K562 (cell line): ENCODE data around the gene ZNRF2. TPM values are rescaled to one million over a fixed set of nuclear protein-coding genes. Genes with fewer than 3 reads are reported as not detected.

Source experiments
- ATAC-seq: fragments of 200-7000 bp; cut with Tn5 transposase; 3 replicates; pipeline ENCODE4 v1.9.1; 2020; ENCODE audit warnings: moderate library complexity
- BruUV-seq: library from RNA; stranded (reverse); fragments of 400-500 nt; replicated peaks from 2 replicates; lab custom pipeline; 2021; lab: Mats Ljungman, UMichigan
- CTCF ChIA-PET: fragments of 300-600 bp; formaldehyde crosslinking; extraction: SDS; loops from one replicate; lab custom pipeline; 2021; ENCODE audit warnings: low intra/inter-chr PET ratio; lab: Yijun Ruan, JAX
- POLR2A ChIA-PET: fragments of 300-600, 350-650 bp; sonication (Branson Sonifier 250); formaldehyde crosslinking; extraction: SDS; loops from one replicate; lab custom pipeline; 2021; ENCODE audit warnings: antibody characterized with exemption, inconsistent platforms; lab: Yijun Ruan, JAX
- DNase-seq, 4 experiments: peaks; one replicate each; pipeline versions ENCODE4 v3.0.0 to v3.0.0-alpha.2; 2011 to 2018; ENCODE audit warnings: low spot score in 3 of 4, mixed read lengths in 3 of 4; ENCODE audit errors: extremely low read depth in 1 of 4
- FAIRE-seq: peaks from 2 replicates; lab custom pipeline; 2011; peaks lifted over from hg19 to GRCh38; lab: Jason Lieb, UNC
- H2AFZ ChIP-seq: 2 replicates; pipeline ENCODE4 v1.6.0; 2011; ENCODE audit warnings: low read depth, low read length, control low read depth, inconsistent platforms
- H3K27ac ChIP-seq: fragments of 200-600 bp; 3 replicates; pipeline ENCODE4 v1.8.0; 2011; ENCODE audit warnings: low read depth, mild to moderate bottlenecking, control low read depth, inconsistent platforms, low read length, moderate library complexity, mixed read lengths; ENCODE audit errors: extremely low read depth
- H3K27me3 ChIP-seq, 2 experiments: fragments of 300-600 bp in 1 of 2; 2 replicates in 1 of 2; 3 replicates in 1 of 2; pipeline versions ENCODE4 v1.6.0 to v1.8.0; 2011; ENCODE audit warnings: inconsistent platforms in 2 of 2, low read length in 2 of 2, mild to moderate bottlenecking in 1 of 2, mixed read lengths in 1 of 2, moderate library complexity in 1 of 2; ENCODE audit not compliant: control insufficient read depth in 2 of 2, insufficient read depth in 2 of 2
- H3K36me3 ChIP-seq: fragments of 300-600 bp; 3 replicates; pipeline ENCODE4 v1.8.0; 2011; ENCODE audit warnings: mild to moderate bottlenecking, low read length, inconsistent platforms; ENCODE audit not compliant: control insufficient read depth, insufficient read depth
- H3K4me1 ChIP-seq, 2 experiments: fragments of 200-600 bp in 1 of 2; replicated peaks in 1 of 2; 2 replicates in 1 of 2; 3 replicates in 1 of 2; pipeline versions ENCODE4 v1.5.1 to v1.8.0; 2011; ENCODE audit warnings: inconsistent platforms in 2 of 2, low read length in 2 of 2, mild to moderate bottlenecking in 1 of 2, mixed read lengths in 1 of 2, moderate library complexity in 1 of 2; ENCODE audit not compliant: control insufficient read depth in 2 of 2, insufficient read depth in 2 of 2
- H3K4me2 ChIP-seq: 2 replicates; pipeline ENCODE4 v1.6.1; 2011; ENCODE audit warnings: low read length, control low read depth, inconsistent platforms, mixed read lengths; ENCODE audit not compliant: insufficient read depth
- H3K4me3 ChIP-seq: fragments of 200-600 bp; sonication (generic), shearing (Covaris generic); 2 replicates; pipeline ENCODE4 v1.5.1; 2016; ENCODE audit warnings: control low read depth, inconsistent platforms
- H3K79me2 ChIP-seq: fragments of 200-600 bp; 3 replicates; pipeline ENCODE4 v1.8.0; 2011; ENCODE audit warnings: low read length, inconsistent platforms; ENCODE audit not compliant: control insufficient read depth, insufficient read depth
- H3K9ac ChIP-seq, 2 experiments: 2 replicates each; pipeline versions ENCODE4 v1.6.0 to v1.6.1; 2011; ENCODE audit warnings: low read depth in 2 of 2, low read length in 2 of 2, control low read depth in 1 of 2, inconsistent platforms in 1 of 2, mild to moderate bottlenecking in 1 of 2, mixed read lengths in 1 of 2; ENCODE audit not compliant: insufficient read depth in 1 of 2
- H3K9me1 ChIP-seq: one replicate; pipeline ENCODE4 v1.6.0; 2011; ENCODE audit warnings: inconsistent platforms, mild to moderate bottlenecking, low read length, moderate library complexity; ENCODE audit not compliant: control insufficient read depth, insufficient read depth
- H3K9me3 ChIP-seq: replicated peaks from 2 replicates; pipeline ENCODE4 v1.5.1; 2011; ENCODE audit warnings: low read depth, low read length, inconsistent platforms; ENCODE audit not compliant: control insufficient read depth, insufficient read depth
- H4K20me1 ChIP-seq: replicated peaks from 2 replicates; pipeline ENCODE4 v1.6.1; 2011; ENCODE audit warnings: low read length, inconsistent platforms, mixed read lengths; ENCODE audit not compliant: control insufficient read depth, insufficient read depth
- CLOCK ChIP-seq: fragments of 250-450 bp; sonication (Bioruptor Pico); IDR thresholded peaks from 2 replicates; pipeline ENCODE4 v1.4.0; 2020; ENCODE audit warnings: mild to moderate bottlenecking, moderate library complexity, borderline replicate concordance
- NFE2 ChIP-seq: IDR thresholded peaks from 2 replicates; pipeline ENCODE4 v1.6.1; 2014; ENCODE audit warnings: antibody characterized with exemption, low read depth
- PCBP1 ChIP-seq: fragments of 200-400 bp; formaldehyde crosslinking; IDR thresholded peaks from 2 replicates; pipeline ENCODE4 v1.6.1; 2018; ENCODE audit warnings: mild to moderate bottlenecking, low read depth, low read length; ENCODE audit not compliant: poor library complexity, severe bottlenecking
- RFX5 ChIP-seq: IDR thresholded peaks from 2 replicates; pipeline ENCODE4 v1.6.1; 2011; ENCODE audit warnings: low read depth, mild to moderate bottlenecking, improper control_type of control experiment, low read length
- SPI1 ChIP-seq: IDR thresholded peaks from 2 replicates; pipeline ENCODE4 v1.6.1; 2011; ENCODE audit warnings: low read depth, low read length, control low read depth, borderline replicate concordance
- TAL1 ChIP-seq: fragments of 450-650 bp; IDR thresholded peaks from 2 replicates; pipeline ENCODE4 v1.6.1; 2016; ENCODE audit warnings: mild to moderate bottlenecking
- WGBS: fragments of 100-300 bp; shearing (Covaris generic); methylation state at CpG from one replicate; pipeline ENCODE4 v1.1.6; 2016; ENCODE audit warnings: low coverage, mixed read lengths; ENCODE audit not compliant: insufficient coverage; ENCODE audit errors: missing lambda C conversion rate; 5-methylcytosine and 5-hydroxymethylcytosine counted together
- in situ Hi-C: fragments of 300-500 bp; cut with MboI; formaldehyde crosslinking; loops from 4 replicates; pipeline ENCODE4 v1.15.0; 2018; ENCODE audit warnings: inconsistent platforms, mixed read lengths
- intact Hi-C: fragments of 100-400 bp; cut with micrococcal nuclease; formaldehyde crosslinking; loops from 2 replicates; pipeline ENCODE4 v1.14.2; 2022
- polyA plus RNA-seq, 8 experiments: library from polyadenylated mRNA; depleted of rRNA in 4 of 8; stranded (reverse) in 5 of 8; unstranded in 3 of 8; fragments of >200 nt; fragmentation: Nextera tagmentation in 2 of 8; fragmentation: Illumina TruSeq in 1 of 8; extraction: Ambion mirVana in 2 of 8; extraction: Trizol in 1 of 8; gene quantifications; 2 replicates each; pipeline versions ENCODE4 v1.2.1 to v1.2.3, GENCODE V29; 2011 to 2014; ENCODE audit warnings: inconsistent platforms in 1 of 8, missing spikeins in 1 of 8
- total RNA-seq, 7 experiments: library from RNA; depleted of rRNA in 6 of 7; stranded (reverse); fragments of >200 nt in 6 of 7; fragmentation: Illumina TruSeq in 2 of 7; extraction: Trizol in 2 of 7; gene quantifications; 2 replicates each; pipeline versions ENCODE4 v1.2.1 to v1.2.3, GENCODE V29; 2011 to 2021; ENCODE audit warnings: low replicate concordance in 1 of 7
- TF ChIP-seq, protein P1 (sequence below), 2 experiments: fragments of 450-650 bp; formaldehyde crosslinking in 1 of 2; IDR thresholded peaks; 2 replicates each; pipeline versions ENCODE4 v1.4.0 to v1.6.1; 2014 to 2020; ENCODE audit warnings: mild to moderate bottlenecking in 2 of 2, borderline replicate concordance in 1 of 2, low read depth in 1 of 2
- TF ChIP-seq, protein P2 (sequence below): IDR thresholded peaks from 2 replicates; pipeline ENCODE4 v1.6.1; 2011; ENCODE audit warnings: borderline replicate concordance, low read depth, mild to moderate bottlenecking, moderate library complexity, low read length; ENCODE audit not compliant: insufficient read depth, poor library complexity, severe bottlenecking

Gene ZNRF2
- total and polyA plus RNA-seq, 9 of the 15 experiments (the other 6 are each of a cell fraction or from before 2014, with no cell fraction given): 1.1 to 13.9 (median 5.5) TPM

DNA sequence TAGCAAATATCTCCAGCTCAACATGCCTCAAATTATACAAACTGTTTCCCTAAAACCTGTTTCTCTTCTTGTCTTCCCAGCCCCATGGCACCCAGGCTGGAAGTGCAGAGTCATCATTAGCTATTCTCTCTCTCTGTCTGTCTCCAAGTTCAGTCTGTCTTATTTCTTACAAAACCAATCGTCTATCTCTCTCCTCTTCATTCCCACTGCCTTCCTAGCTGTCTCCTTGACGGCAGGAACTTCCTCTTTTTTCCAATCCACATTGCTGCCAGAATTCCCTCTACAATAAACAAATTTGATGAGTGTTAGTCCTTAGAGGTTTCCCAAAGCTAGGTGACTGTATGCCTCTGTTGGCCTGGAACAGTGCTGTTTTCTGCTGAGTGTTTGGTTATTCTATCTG lies 14.9 kb upstream of the ZNRF2 start:
- FAIRE-seq (no peak), DNase-seq (no peak), ATAC-seq (no peak)
- Histone ChIP-seq H2AFZ (peak overlapping the region; percentile 54), H3K9me1 (no peaks in the 10 kb centered on the region), H3K27me3 (no peaks in the 10 kb centered on the region), H3K4me3 (no peak overlapping the region), H3K9ac (no peak overlapping the region), H3K27ac (no peak overlapping the region), H3K4me2 (peak overlapping the region; percentile 15; the same call in 1 of the 2 replicates), H3K79me2 (no peaks in the 10 kb centered on the region), H4K20me1 (no peaks in the 10 kb centered on the region), H3K4me1 (peaks cover 0 to 10% of the 10 kb centered on the region in 2 experiments; a peak in 3 of 5 replicates), H3K9me3 (no peaks in the 10 kb centered on the region), H3K36me3 (no peaks in the 10 kb centered on the region)
- 4% methylated on average over 2 of the region's 2 CpGs for WGBS
- ChIA-PET CTCF (no interaction called here), POLR2A (interaction anchor here (0.9 to 1.2 kb wide), 2 partner anchors 9 to 100 kb away, joined by 3 to 4 read pairs; no protein-coding TSS in a partner anchor)
- in situ Hi-C loops (loop anchor here (5.0 kb wide), 1 partner anchor 288 kb away; no protein-coding TSS in a partner anchor), intact Hi-C loops (no loop called here)
- BruUV-seq: no TSS peak
- TF ChIP-seq, protein P1, sequence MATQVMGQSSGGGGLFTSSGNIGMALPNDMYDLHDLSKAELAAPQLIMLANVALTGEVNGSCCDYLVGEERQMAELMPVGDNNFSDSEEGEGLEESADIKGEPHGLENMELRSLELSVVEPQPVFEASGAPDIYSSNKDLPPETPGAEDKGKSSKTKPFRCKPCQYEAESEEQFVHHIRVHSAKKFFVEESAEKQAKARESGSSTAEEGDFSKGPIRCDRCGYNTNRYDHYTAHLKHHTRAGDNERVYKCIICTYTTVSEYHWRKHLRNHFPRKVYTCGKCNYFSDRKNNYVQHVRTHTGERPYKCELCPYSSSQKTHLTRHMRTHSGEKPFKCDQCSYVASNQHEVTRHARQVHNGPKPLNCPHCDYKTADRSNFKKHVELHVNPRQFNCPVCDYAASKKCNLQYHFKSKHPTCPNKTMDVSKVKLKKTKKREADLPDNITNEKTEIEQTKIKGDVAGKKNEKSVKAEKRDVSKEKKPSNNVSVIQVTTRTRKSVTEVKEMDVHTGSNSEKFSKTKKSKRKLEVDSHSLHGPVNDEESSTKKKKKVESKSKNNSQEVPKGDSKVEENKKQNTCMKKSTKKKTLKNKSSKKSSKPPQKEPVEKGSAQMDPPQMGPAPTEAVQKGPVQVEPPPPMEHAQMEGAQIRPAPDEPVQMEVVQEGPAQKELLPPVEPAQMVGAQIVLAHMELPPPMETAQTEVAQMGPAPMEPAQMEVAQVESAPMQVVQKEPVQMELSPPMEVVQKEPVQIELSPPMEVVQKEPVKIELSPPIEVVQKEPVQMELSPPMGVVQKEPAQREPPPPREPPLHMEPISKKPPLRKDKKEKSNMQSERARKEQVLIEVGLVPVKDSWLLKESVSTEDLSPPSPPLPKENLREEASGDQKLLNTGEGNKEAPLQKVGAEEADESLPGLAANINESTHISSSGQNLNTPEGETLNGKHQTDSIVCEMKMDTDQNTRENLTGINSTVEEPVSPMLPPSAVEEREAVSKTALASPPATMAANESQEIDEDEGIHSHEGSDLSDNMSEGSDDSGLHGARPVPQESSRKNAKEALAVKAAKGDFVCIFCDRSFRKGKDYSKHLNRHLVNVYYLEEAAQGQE (IDR thresholded peaks at IDR 0.05; ENCODE audit: borderline replicate concordance): no peak
- TF ChIP-seq, protein P1 (CRISPR knock-in tag; IDR thresholded peaks at IDR 0.05; ENCODE audit: low read depth): no peak
- TF ChIP-seq PCBP1 (no peak), CLOCK (CRISPR knock-in tag) (no peak), TAL1 (no peak), NFE2 (peak; percentile 74), SPI1 (0 out of 2 replicates have a peak, but pooled peaks have one; percentile 28), RFX5 (no peak)
- TF ChIP-seq, protein P2, sequence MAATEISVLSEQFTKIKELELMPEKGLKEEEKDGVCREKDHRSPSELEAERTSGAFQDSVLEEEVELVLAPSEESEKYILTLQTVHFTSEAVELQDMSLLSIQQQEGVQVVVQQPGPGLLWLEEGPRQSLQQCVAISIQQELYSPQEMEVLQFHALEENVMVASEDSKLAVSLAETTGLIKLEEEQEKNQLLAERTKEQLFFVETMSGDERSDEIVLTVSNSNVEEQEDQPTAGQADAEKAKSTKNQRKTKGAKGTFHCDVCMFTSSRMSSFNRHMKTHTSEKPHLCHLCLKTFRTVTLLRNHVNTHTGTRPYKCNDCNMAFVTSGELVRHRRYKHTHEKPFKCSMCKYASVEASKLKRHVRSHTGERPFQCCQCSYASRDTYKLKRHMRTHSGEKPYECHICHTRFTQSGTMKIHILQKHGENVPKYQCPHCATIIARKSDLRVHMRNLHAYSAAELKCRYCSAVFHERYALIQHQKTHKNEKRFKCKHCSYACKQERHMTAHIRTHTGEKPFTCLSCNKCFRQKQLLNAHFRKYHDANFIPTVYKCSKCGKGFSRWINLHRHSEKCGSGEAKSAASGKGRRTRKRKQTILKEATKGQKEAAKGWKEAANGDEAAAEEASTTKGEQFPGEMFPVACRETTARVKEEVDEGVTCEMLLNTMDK: no peak
